ENCODE data around the gene VCAN. TPM values are rescaled to one million over a fixed set of nuclear protein-coding genes. Genes with fewer than 3 reads are reported as not detected.
A peak's percentile ranks its signal among the peaks of the same experiment; 100 is the strongest.

VCAN gene
- polyA plus RNA-seq, 2 of the 4 experiments (the other 2 are of a cell fraction) = 26.0 to 42.0 TPM

GRCh38 chr5:83494666-83495065 lies 23.1 kb downstream of the VCAN start:
- TF ChIP-seq TP53 (CRISPR knock-in tag; IDR thresholded peaks at IDR 0.05) = no peak
- TF ChIP-seq NR3C1 (IDR thresholded peaks at IDR 0.05) = no peak
- TF ChIP-seq MAX (IDR thresholded peaks at IDR 0.05) = no peak
- TF ChIP-seq FOSL2 (IDR thresholded peaks at IDR 0.05) = no peak
- TF ChIP-seq FOSL2 (CRISPR knock-in tag; IDR thresholded peaks at IDR 0.05) = no peak
- TF ChIP-seq PHF8 (IDR thresholded peaks at IDR 0.05; ENCODE audit: borderline replicate concordance, low read depth) = no peak
- no peak for TF ChIP-seq ESRRA (IDR thresholded peaks at IDR 0.05; ENCODE audit: borderline replicate concordance, low read length)
- no peak for TF ChIP-seq FOXS1 (CRISPR knock-in tag; IDR thresholded peaks at IDR 0.05)
- no peak for TF ChIP-seq RAD21 (conservative IDR thresholded peaks at IDR 0.05 in 1 of 2, IDR thresholded peaks at IDR 0.05 in 1 of 2)
- no peak for TF ChIP-seq ZNF302 (CRISPR knock-in tag; IDR thresholded peaks at IDR 0.05)
- TF ChIP-seq RNF2 (IDR thresholded peaks at IDR 0.05; ENCODE audit: borderline replicate concordance, low read depth) = no peak
- no peak for TF ChIP-seq HOXB13 (CRISPR knock-in tag; IDR thresholded peaks at IDR 0.05; ENCODE audit: low read depth)
- no peak; a peak in 1 of 4 replicates for TF ChIP-seq CEBPB (IDR thresholded peaks at IDR 0.05)
- no peak for TF ChIP-seq ZSCAN20 (CRISPR knock-in tag; IDR thresholded peaks at IDR 0.05)
- FAIRE-seq (no peak), ATAC-seq (no peak), DNase-seq (ENCODE audit: low read depth in 1 of 2, low spot score in 1 of 2) (no peak)
- Histone ChIP-seq H3K27ac (0 out of 6 replicates have a peak overlapping the region, but pooled peaks of 1 of the 2 experiments have one; percentile 30), H3K4me3 (no peak overlapping the region), H3K4me2 (no peak overlapping the region), H3K9me3 (no peaks in the 10 kb centered on the region), H3K4me1 (peaks cover 21% of the 10 kb centered on the region)
- ChIA-PET POLR2A (no interaction called here), CTCF (interaction anchor here (0.7 kb wide), 1 partner anchor 16 kb away, joined by 3 read pairs; no protein-coding TSS in a partner anchor)
- 81% methylated on average over 4 of the region's 4 CpGs for WGBS (ENCODE audit: missing lambda C conversion rate)

DNA sequence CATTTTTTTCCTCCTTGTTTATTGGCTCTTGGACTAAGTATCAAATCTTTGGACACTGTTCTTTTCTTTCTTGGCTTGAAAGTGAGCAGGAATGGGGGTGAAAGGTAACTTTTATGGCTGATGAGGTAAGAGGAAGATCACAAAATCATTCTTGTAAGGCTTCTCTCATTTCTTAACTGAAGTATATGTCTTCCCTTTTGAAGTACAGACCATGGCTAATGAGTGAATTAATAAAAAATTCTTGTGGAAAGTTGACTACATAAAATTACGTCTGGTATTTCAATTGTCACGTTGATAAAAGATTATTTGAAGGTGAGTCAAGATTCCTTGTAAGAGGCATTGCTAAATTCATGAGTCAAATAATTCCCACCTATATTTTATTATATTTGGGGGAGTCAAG lies 25.1 kb downstream of the VCAN start:
- WGBS (ENCODE audit: missing lambda C conversion rate) = 47% methylated on average over 2 of the region's 2 CpGs
- ChIA-PET CTCF (no interaction called here), POLR2A (no interaction called here)
- H3K27ac ChIP-seq = no peak overlapping the region
- H3K9me3 ChIP-seq = no peaks in the 10 kb centered on the region
- no peak overlapping the region for H3K4me2 ChIP-seq
- no peak for DNase-seq (ENCODE audit: low read depth in 1 of 2, low spot score in 1 of 2)
- no peak overlapping the region for H3K4me3 ChIP-seq
- TF ChIP-seq ZSCAN20 (CRISPR knock-in tag; IDR thresholded peaks at IDR 0.05) (no peak), KDM1A (IDR thresholded peaks at IDR 0.05; ENCODE audit: low read depth) (no peak), HOXB5 (CRISPR knock-in tag; IDR thresholded peaks at IDR 0.05) (no peak), FOSB (CRISPR knock-in tag; IDR thresholded peaks at IDR 0.05) (no peak), HOXA7 (CRISPR knock-in tag; IDR thresholded peaks at IDR 0.05) (no peak), MAZ (IDR thresholded peaks at IDR 0.05; ENCODE audit: borderline replicate concordance, low read depth, low read length) (no peak), CHD2 (IDR thresholded peaks at IDR 0.05; ENCODE audit: low read length, partially characterized antibody) (no peak), KDM5A (IDR thresholded peaks at IDR 0.05) (no peak), MYC (IDR thresholded peaks at IDR 0.05; ENCODE audit: borderline replicate concordance, low read length) (no peak), ZC3H11A (IDR thresholded peaks at IDR 0.05) (no peak), RAD21 (conservative IDR thresholded peaks at IDR 0.05 in 1 of 2, IDR thresholded peaks at IDR 0.05 in 1 of 2) (no peak), CBX2 (IDR thresholded peaks at IDR 0.05; ENCODE audit: borderline replicate concordance, low read depth) (no peak), EP300 (IDR thresholded peaks at IDR 0.05) (no peak), EHF (CRISPR knock-in tag; IDR thresholded peaks at IDR 0.05) (no peak), ELK1 (IDR thresholded peaks at IDR 0.05; ENCODE audit: low read depth, low read length) (no peak), CHD4 (IDR thresholded peaks at IDR 0.05; ENCODE audit: borderline replicate concordance) (no peak)
- TF ChIP-seq, protein P1, sequence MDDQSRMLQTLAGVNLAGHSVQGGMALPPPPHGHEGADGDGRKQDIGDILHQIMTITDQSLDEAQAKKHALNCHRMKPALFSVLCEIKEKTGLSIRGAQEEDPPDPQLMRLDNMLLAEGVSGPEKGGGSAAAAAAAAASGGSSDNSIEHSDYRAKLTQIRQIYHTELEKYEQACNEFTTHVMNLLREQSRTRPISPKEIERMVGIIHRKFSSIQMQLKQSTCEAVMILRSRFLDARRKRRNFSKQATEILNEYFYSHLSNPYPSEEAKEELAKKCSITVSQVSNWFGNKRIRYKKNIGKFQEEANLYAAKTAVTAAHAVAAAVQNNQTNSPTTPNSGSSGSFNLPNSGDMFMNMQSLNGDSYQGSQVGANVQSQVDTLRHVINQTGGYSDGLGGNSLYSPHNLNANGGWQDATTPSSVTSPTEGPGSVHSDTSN (IDR thresholded peaks at IDR 0.05) = no peak
- TF ChIP-seq, protein P2, sequence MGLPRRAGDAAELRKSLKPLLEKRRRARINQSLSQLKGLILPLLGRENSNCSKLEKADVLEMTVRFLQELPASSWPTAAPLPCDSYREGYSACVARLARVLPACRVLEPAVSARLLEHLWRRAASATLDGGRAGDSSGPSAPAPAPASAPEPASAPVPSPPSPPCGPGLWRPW (IDR thresholded peaks at IDR 0.05) = no peak
- ATAC-seq = no peak
- H3K4me1 ChIP-seq = peaks cover 21% of the 10 kb centered on the region
- no peak for FAIRE-seq
